HEK293 (cell line): ENCODE data around the gene RAB42.

Experiments
- CTCF ChIA-PET: fragments of 350-600 bp; formaldehyde crosslinking; extraction: SDS; loops from one replicate; lab custom pipeline; 2021; ENCODE audit warnings: antibody characterized with exemption; lab: Yijun Ruan, JAX
- POLR2A ChIA-PET: fragments of 300-600 bp; formaldehyde crosslinking; extraction: SDS; loops from one replicate; lab custom pipeline; 2020; ENCODE audit warnings: antibody characterized with exemption, inconsistent platforms; lab: Yijun Ruan, JAX
- H3K27ac ChIP-seq: fragments of 200-500 bp; sonication (Bioruptor generic); 2 replicates; pipeline ENCODE4 v1.5.1; 2014; ENCODE audit warnings: low read depth, low read length, control low read depth, inconsistent platforms; ENCODE audit errors: extremely low read depth
- H3K36me3 ChIP-seq, 2 experiments: fragments of 200-500 bp in 1 of 2; sonication (Bioruptor generic) in 1 of 2; 1 replicate in 1 of 2; 2 replicates in 1 of 2; pipeline ENCODE4 v1.5.1; 2014 to 2017; ENCODE audit warnings: inconsistent platforms in 2 of 2, low read length in 2 of 2; ENCODE audit not compliant: control insufficient read depth in 2 of 2, insufficient read depth in 1 of 2
- H3K4me1 ChIP-seq: fragments of 200-500 bp; sonication (Bioruptor generic); 2 replicates; pipeline ENCODE4 v1.5.1; 2014; ENCODE audit warnings: mild to moderate bottlenecking, low read length, inconsistent platforms; ENCODE audit not compliant: control insufficient read depth, insufficient read depth
- H3K4me3 ChIP-seq: 2 replicates; pipeline ENCODE4 v1.5.1; 2011; ENCODE audit warnings: low read depth, mild to moderate bottlenecking, control low read depth, low read length, moderate library complexity
- H3K9me3 ChIP-seq: fragments of 200-500 bp; sonication (Bioruptor generic); 2 replicates; pipeline ENCODE4 v1.5.1; 2014; ENCODE audit warnings: low read depth, low read length, inconsistent platforms; ENCODE audit not compliant: control insufficient read depth, insufficient read depth
- KLF16 ChIP-seq: fragments of 450-650 bp; formaldehyde crosslinking; IDR thresholded peaks from 2 replicates; pipeline ENCODE4 v1.5.1; 2017; ENCODE audit warnings: missing biosample characterization, missing genetic modification characterization
- PRDM6 ChIP-seq: fragments of 450-650 bp; formaldehyde crosslinking; IDR thresholded peaks from 2 replicates; pipeline ENCODE4 v1.5.1; 2017; ENCODE audit warnings: missing biosample characterization, missing genetic modification characterization
- SCRT1 ChIP-seq: fragments of 450-650 bp; formaldehyde crosslinking; IDR thresholded peaks from 2 replicates; pipeline ENCODE4 v1.5.1; 2016; ENCODE audit warnings: missing biosample characterization, missing genetic modification characterization, borderline replicate concordance
- SCRT2 ChIP-seq: fragments of 450-650 bp; formaldehyde crosslinking; IDR thresholded peaks from 2 replicates; pipeline ENCODE4 v1.5.1; 2016; ENCODE audit warnings: missing biosample characterization, missing genetic modification characterization
- ZBTB10 ChIP-seq: fragments of 450-650 bp; formaldehyde crosslinking; IDR thresholded peaks from 2 replicates; pipeline ENCODE4 v1.5.1; 2016; ENCODE audit warnings: missing biosample characterization, missing genetic modification characterization
- ZNF174 ChIP-seq: fragments of 450-650 bp; formaldehyde crosslinking; IDR thresholded peaks from 2 replicates; pipeline ENCODE4 v1.5.0; 2017; ENCODE audit warnings: missing biosample characterization, mild to moderate bottlenecking, missing genetic modification characterization
- ZNF202 ChIP-seq: fragments of 450-650 bp; formaldehyde crosslinking; IDR thresholded peaks from 2 replicates; pipeline ENCODE4 v1.5.1; 2016; ENCODE audit warnings: missing biosample characterization, missing genetic modification characterization, borderline replicate concordance
- ZNF26 ChIP-seq: fragments of 450-650 bp; formaldehyde crosslinking; IDR thresholded peaks from 2 replicates; pipeline ENCODE4 v1.5.1; 2016; ENCODE audit warnings: missing biosample characterization, missing genetic modification characterization
- ZNF292 ChIP-seq: fragments of 450-650 bp; formaldehyde crosslinking; IDR thresholded peaks from 2 replicates; pipeline ENCODE4 v1.5.1; 2016; ENCODE audit warnings: low read depth, missing biosample characterization, missing genetic modification characterization, borderline replicate concordance
- ZNF350 ChIP-seq: fragments of 450-650 bp; formaldehyde crosslinking; IDR thresholded peaks from 2 replicates; pipeline ENCODE4 v1.5.0; 2017; ENCODE audit warnings: missing biosample characterization, mild to moderate bottlenecking, missing genetic modification characterization
- ZNF501 ChIP-seq: fragments of 450-650 bp; formaldehyde crosslinking; IDR thresholded peaks from 2 replicates; pipeline ENCODE4 v1.5.1; 2016; ENCODE audit warnings: missing biosample characterization, missing genetic modification characterization
- ZNF624 ChIP-seq: fragments of 450-650 bp; formaldehyde crosslinking; IDR thresholded peaks from 2 replicates; pipeline ENCODE4 v1.5.1; 2017; ENCODE audit warnings: missing biosample characterization, missing genetic modification characterization
- ZNF660 ChIP-seq: fragments of 450-650 bp; IDR thresholded peaks from 2 replicates; pipeline ENCODE4 v1.5.1; 2018; ENCODE audit warnings: missing biosample characterization, mild to moderate bottlenecking, missing genetic modification characterization
- ZNF792 ChIP-seq: fragments of 450-650 bp; formaldehyde crosslinking; IDR thresholded peaks from 2 replicates; pipeline ENCODE4 v1.5.1; 2016; ENCODE audit warnings: missing biosample characterization, missing genetic modification characterization
- TF ChIP-seq, protein P1 (sequence below): fragments of 450-650 bp; formaldehyde crosslinking; IDR thresholded peaks from 2 replicates; pipeline ENCODE4 v1.5.1; 2016; ENCODE audit warnings: missing biosample characterization, missing genetic modification characterization
- TF ChIP-seq, protein P2 (sequence below): fragments of 450-650 bp; IDR thresholded peaks from 2 replicates; pipeline ENCODE4 v1.5.1; 2018; ENCODE audit warnings: missing biosample characterization, missing genetic modification characterization
- TF ChIP-seq, protein P3 (sequence below): fragments of 450-650 bp; formaldehyde crosslinking; optimal IDR thresholded peaks from 2 replicates; pipeline ENCODE3; 2016; ENCODE audit warnings: missing biosample characterization, mild to moderate bottlenecking, missing genetic modification characterization
- TF ChIP-seq, protein P4 (sequence below): fragments of 450-650 bp; formaldehyde crosslinking; IDR thresholded peaks from 2 replicates; pipeline ENCODE4 v1.5.1; 2017; ENCODE audit warnings: missing biosample characterization, missing genetic modification characterization

RAB42 gene

DNA sequence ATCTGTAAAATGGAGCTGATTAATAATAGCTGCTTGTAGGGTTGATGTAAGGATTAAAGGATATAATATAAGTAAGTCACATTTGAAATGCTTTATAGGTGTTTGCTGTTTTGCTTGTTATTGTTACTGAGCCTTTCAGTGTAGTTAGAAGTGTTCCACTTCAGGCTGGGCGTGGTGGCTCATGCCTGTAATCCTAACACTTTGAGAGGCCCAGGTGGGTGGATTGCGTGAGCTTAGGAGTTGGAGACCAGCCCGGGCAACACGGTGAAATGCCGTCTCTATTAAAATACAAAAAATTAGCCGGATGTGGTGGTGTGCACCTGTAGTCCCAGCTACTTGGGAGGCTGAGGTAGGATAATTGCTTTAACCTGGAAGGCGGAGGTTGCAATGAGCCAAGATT lies 27.0 kb upstream of the RAB42 start (continued):
- TF ChIP-seq, protein P1, sequence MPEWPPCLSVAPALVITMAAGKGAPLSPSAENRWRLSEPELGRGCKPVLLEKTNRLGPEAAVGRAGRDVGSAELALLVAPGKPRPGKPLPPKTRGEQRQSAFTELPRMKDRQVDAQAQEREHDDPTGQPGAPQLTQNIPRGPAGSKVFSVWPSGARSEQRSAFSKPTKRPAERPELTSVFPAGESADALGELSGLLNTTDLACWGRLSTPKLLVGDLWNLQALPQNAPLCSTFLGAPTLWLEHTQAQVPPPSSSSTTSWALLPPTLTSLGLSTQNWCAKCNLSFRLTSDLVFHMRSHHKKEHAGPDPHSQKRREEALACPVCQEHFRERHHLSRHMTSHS (tag by site-specific recombination), result no peak
- no peak for TF ChIP-seq ZNF202 (tag by site-specific recombination)
- no peak for TF ChIP-seq ZNF350 (tag by site-specific recombination)
- TF ChIP-seq ZNF26 (tag by site-specific recombination), result no peak
- no peak for TF ChIP-seq ZNF792 (tag by site-specific recombination)
- TF ChIP-seq ZNF501, result no peak
- no peak for TF ChIP-seq ZBTB10 (tag by site-specific recombination)

- Histone ChIP-seq H3K27ac (no peak overlapping the region), H3K36me3 (peaks cover 36 to 88% of the 10 kb centered on the region in 2 experiments), H3K4me1 (no peaks in the 10 kb centered on the region), H3K4me3 (no peak overlapping the region), H3K9me3 (no peaks in the 10 kb centered on the region)
- TF ChIP-seq SCRT2 (tag by site-specific recombination), result peak; percentile 86
- no peak for TF ChIP-seq ZNF292 (tag by site-specific recombination)
- TF ChIP-seq, protein P2, sequence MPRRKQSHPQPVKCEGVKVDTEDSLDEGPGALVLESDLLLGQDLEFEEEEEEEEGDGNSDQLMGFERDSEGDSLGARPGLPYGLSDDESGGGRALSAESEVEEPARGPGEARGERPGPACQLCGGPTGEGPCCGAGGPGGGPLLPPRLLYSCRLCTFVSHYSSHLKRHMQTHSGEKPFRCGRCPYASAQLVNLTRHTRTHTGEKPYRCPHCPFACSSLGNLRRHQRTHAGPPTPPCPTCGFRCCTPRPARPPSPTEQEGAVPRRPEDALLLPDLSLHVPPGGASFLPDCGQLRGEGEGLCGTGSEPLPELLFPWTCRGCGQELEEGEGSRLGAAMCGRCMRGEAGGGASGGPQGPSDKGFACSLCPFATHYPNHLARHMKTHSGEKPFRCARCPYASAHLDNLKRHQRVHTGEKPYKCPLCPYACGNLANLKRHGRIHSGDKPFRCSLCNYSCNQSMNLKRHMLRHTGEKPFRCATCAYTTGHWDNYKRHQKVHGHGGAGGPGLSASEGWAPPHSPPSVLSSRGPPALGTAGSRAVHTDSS, result no peak
- TF ChIP-seq PRDM6, result no peak
- no peak for TF ChIP-seq ZNF624 (tag by site-specific recombination)
- TF ChIP-seq, protein P3, sequence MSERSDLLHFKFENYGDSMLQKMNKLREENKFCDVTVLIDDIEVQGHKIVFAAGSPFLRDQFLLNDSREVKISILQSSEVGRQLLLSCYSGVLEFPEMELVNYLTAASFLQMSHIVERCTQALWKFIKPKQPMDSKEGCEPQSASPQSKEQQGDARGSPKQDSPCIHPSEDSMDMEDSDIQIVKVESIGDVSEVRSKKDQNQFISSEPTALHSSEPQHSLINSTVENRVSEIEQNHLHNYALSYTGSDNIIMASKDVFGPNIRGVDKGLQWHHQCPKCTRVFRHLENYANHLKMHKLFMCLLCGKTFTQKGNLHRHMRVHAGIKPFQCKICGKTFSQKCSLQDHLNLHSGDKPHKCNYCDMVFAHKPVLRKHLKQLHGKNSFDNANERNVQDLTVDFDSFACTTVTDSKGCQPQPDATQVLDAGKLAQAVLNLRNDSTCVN (tag by site-specific recombination), result no peak
- TF ChIP-seq ZNF174 (tag by site-specific recombination), result no peak
- TF ChIP-seq ZNF660 (tag by site-specific recombination), result no peak
- peak; percentile 84 for TF ChIP-seq SCRT1 (tag by site-specific recombination)
- no peak for TF ChIP-seq KLF16 (tag by site-specific recombination)
- TF ChIP-seq, protein P4, sequence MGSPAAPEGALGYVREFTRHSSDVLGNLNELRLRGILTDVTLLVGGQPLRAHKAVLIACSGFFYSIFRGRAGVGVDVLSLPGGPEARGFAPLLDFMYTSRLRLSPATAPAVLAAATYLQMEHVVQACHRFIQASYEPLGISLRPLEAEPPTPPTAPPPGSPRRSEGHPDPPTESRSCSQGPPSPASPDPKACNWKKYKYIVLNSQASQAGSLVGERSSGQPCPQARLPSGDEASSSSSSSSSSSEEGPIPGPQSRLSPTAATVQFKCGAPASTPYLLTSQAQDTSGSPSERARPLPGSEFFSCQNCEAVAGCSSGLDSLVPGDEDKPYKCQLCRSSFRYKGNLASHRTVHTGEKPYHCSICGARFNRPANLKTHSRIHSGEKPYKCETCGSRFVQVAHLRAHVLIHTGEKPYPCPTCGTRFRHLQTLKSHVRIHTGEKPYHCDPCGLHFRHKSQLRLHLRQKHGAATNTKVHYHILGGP (tag by site-specific recombination), result peak; percentile 52; the same call in 1 of the 2 replicates
- TF ChIP-seq, all 188 proteins: peak for 3
- POLR2A ChIA-PET, result interaction anchor here (0.7 kb wide), 1 partner anchor 305 kb away, joined by 3 read pairs; no protein-coding TSS in a partner anchor
- CTCF ChIA-PET, result interaction anchor here (0.6 kb wide), 1 partner anchor 302 kb away, joined by 4 read pairs; no protein-coding TSS in a partner anchor
Measured at GRCh38 chr1:28565726-28566125, 26.3 kb upstream of the RAB42 start.
